ENCODE results near the gene ANKRD28. TPM values are rescaled to one million over a fixed set of nuclear protein-coding genes. Genes with fewer than 3 reads are reported as not detected.
A peak's percentile ranks its signal among the peaks of the same experiment; 100 is the strongest.

Gene ANKRD28
- polyA plus RNA-seq, 1 of the 3 experiments (the other 2 are of a cell fraction): 74.8 TPM

GRCh38 chr3:15766406-15766805 is 31.4 kb downstream of the ANKRD28 start:
- ChIA-PET POLR2A (no interaction called here), CTCF (interaction anchor here (1.0 kb wide), 1 partner anchor 14 kb away, joined by 3 read pairs; no protein-coding TSS in a partner anchor)
- H3K4me3 ChIP-seq (ENCODE audit: low read depth in 2 of 2, low read length in 1 of 2): no peak overlapping the region
- no peaks in the 10 kb centered on the region; the same call in 1 of the 2 replicates for H4K20me1 ChIP-seq (ENCODE audit: insufficient read depth)
- 95% methylated on average over 1 of the region's 1 CpG for WGBS (ENCODE audit: low lambda C conversion rate)
- peaks cover 39 to 77% of the 10 kb centered on the region in 2 experiments for H3K36me3 ChIP-seq (replicated peaks in 1 of 2; ENCODE audit: control insufficient read depth in 1 of 2, insufficient read depth in 2 of 2, low read length in 1 of 2)
- H3K9me2 ChIP-seq: no peaks in the 10 kb centered on the region
- no peak overlapping the region for H3K9ac ChIP-seq
- no peaks in the 10 kb centered on the region for H3K9me3 ChIP-seq
- no peak overlapping the region for H3K4me2 ChIP-seq
- no peaks in the 10 kb centered on the region for H3K27me3 ChIP-seq (ENCODE audit: insufficient read depth)
- peaks cover 97% of the 10 kb centered on the region for H3K79me2 ChIP-seq (ENCODE audit: insufficient read depth)
- peaks cover 2 to 25% of the 10 kb centered on the region in 2 experiments; a peak in 3 of 4 replicates for H3K4me1 ChIP-seq (ENCODE audit: control insufficient read depth in 1 of 2, insufficient read depth in 2 of 2, low read depth in 1 of 2, low read length in 1 of 2)
- TF ChIP-seq IRF3 (IDR thresholded peaks at IDR 0.05; ENCODE audit: low read depth, low read length) (no peak), RAD21 (IDR thresholded peaks at IDR 0.05; ENCODE audit: low read length) (no peak), MAX (IDR thresholded peaks at IDR 0.05; ENCODE audit: low read depth) (no peak)
- peaks cover 24% of the 10 kb centered on the region for H3F3A ChIP-seq (replicated peaks; ENCODE audit: insufficient read depth)
- no peak for DNase-seq
- no peak overlapping the region for H2AFZ ChIP-seq (ENCODE audit: low read depth)
- peak overlapping the region in 1 of 2 experiments; percentile 92; a peak in 2 of 4 replicates for H3K27ac ChIP-seq (ENCODE audit: low read depth in 2 of 2, low read length in 1 of 2)

GRCh38 chr3:15758295-15758694 is 39.5 kb downstream of the ANKRD28 start:
- 88% methylated on average over 3 of the region's 3 CpGs for WGBS (ENCODE audit: low lambda C conversion rate)

More at GRCh38 chr3:15758295-15758694, 39.5 kb downstream of the ANKRD28 start:
- H3K27ac ChIP-seq (ENCODE audit: low read depth in 2 of 2, low read length in 1 of 2): peak overlapping the region in 1 of 2 experiments; percentile 2; a peak in 1 of 4 replicates
- H4K20me1 ChIP-seq (ENCODE audit: insufficient read depth): no peaks in the 10 kb centered on the region; the same call in 1 of the 2 replicates
- ChIA-PET CTCF (interaction anchor here (2.2 kb wide), 1 partner anchor 10 kb away, joined by 5 read pairs; no protein-coding TSS in a partner anchor), POLR2A (no interaction called here)
- H3K9me3 ChIP-seq: no peaks in the 10 kb centered on the region
- H3K4me2 ChIP-seq: no peak overlapping the region
- TF ChIP-seq MAX (IDR thresholded peaks at IDR 0.05; ENCODE audit: low read depth) (no peak), POLR2AphosphoS5 (IDR thresholded peaks at IDR 0.05; ENCODE audit: low read depth, low read length) (no peak), FOXM1 (IDR thresholded peaks at IDR 0.05; ENCODE audit: low read depth) (no peak), RCOR1 (IDR thresholded peaks at IDR 0.05; ENCODE audit: low read length) (no peak), REST (IDR thresholded peaks at IDR 0.05; ENCODE audit: low read depth, low read length) (no peak), MXI1 (IDR thresholded peaks at IDR 0.05; ENCODE audit: low read depth, low read length) (no peak), USF2 (IDR thresholded peaks at IDR 0.05; ENCODE audit: borderline replicate concordance, low read depth, low read length) (no peak), CTCF (IDR thresholded peaks at IDR 0.05) (no peak), SIN3A (IDR thresholded peaks at IDR 0.05; ENCODE audit: borderline replicate concordance, low read depth, low read length) (no peak), PBX3 (IDR thresholded peaks at IDR 0.05) (no peak), YY1 (IDR thresholded peaks at IDR 0.05; ENCODE audit: low read depth) (no peak)
- peaks cover 28% of the 10 kb centered on the region for H3F3A ChIP-seq (replicated peaks; ENCODE audit: insufficient read depth)
- peaks cover 99% of the 10 kb centered on the region for H3K79me2 ChIP-seq (ENCODE audit: insufficient read depth)
- peaks cover 0 to 17% of the 10 kb centered on the region in 2 experiments; a peak in 2 of 4 replicates for H3K4me1 ChIP-seq (ENCODE audit: control insufficient read depth in 1 of 2, insufficient read depth in 2 of 2, low read depth in 1 of 2, low read length in 1 of 2)
- H3K27me3 ChIP-seq (ENCODE audit: insufficient read depth): no peaks in the 10 kb centered on the region
- peaks cover 64 to 67% of the 10 kb centered on the region in 2 experiments for H3K36me3 ChIP-seq (replicated peaks in 1 of 2; ENCODE audit: control insufficient read depth in 1 of 2, insufficient read depth in 2 of 2, low read length in 1 of 2)
- no peak for DNase-seq
- H2AFZ ChIP-seq (ENCODE audit: low read depth): no peak overlapping the region
- no peaks in the 10 kb centered on the region for H3K9me2 ChIP-seq
- no peak overlapping the region for H3K9ac ChIP-seq
- H3K4me3 ChIP-seq (ENCODE audit: low read depth in 2 of 2, low read length in 1 of 2): no peak overlapping the region

All from SK-N-SH (cell line).